Right cardiac atrium (tissue), 5 donors: Measurements from ENCODE around the gene TRPM1. TPM values are rescaled to one million over a fixed set of nuclear protein-coding genes. Genes with fewer than 3 reads are reported as not detected.

ENCODE experiments used
- ATAC-seq, 2 donors: fragments of 200-7000 bp; cut with Tn5 transposase; one replicate each; pipeline versions ENCODE4 v1.8.0 to v1.9.1; 2020; ENCODE audit warnings: moderate library complexity in 2 of 2, mild to moderate bottlenecking in 1 of 2
- DNase-seq, 3 donors: peaks; one replicate each; pipeline ENCODE4 v3.0.0-alpha.2; 2020
- H3K27ac ChIP-seq: one replicate; pipeline ENCODE4 v1.5.1; 2013; ENCODE audit warnings: mild to moderate bottlenecking, low read length, control low read depth, moderate library complexity
- H3K27me3 ChIP-seq: one replicate; pipeline ENCODE4 v1.6.1; 2013; ENCODE audit not compliant: control insufficient read depth, insufficient read depth
- H3K4me1 ChIP-seq: one replicate; pipeline ENCODE4 v1.6.1; 2013; ENCODE audit warnings: low read length; ENCODE audit not compliant: control insufficient read depth, insufficient read depth
- H3K4me3 ChIP-seq: one replicate; pipeline ENCODE4 v1.5.1; 2013; ENCODE audit warnings: low read length, control low read depth
- H3K9me3 ChIP-seq: one replicate; pipeline ENCODE4 v1.6.1; 2013; ENCODE audit warnings: low read length; ENCODE audit not compliant: control insufficient read depth
- WGBS: extraction: QIAGEN DNeasy Blood & Tissue Kit; methylation state at CpG from one replicate; pipeline ENCODE4 v1.1.7; 2013; 5-methylcytosine and 5-hydroxymethylcytosine counted together
- intact Hi-C, 4 donors: fragments of 100-400 bp; cut with DNase I; formaldehyde crosslinking; loops; one replicate each; pipeline versions ENCODE4 v1.11.0 to v1.14.0; 2022 to 2023
- polyA plus RNA-seq: library from polyadenylated mRNA; stranded (reverse); fragments of 200-250 nt; gene quantifications from one replicate; pipeline ENCODE4 v1.2.3, GENCODE V29; 2013
- total RNA-seq, 4 donors: library from RNA; stranded (reverse); fragmentation: NEBNext Ultra II Directional; extraction: Animal tissue kit (Norgen Biotek cat#: 25700); gene quantifications; one replicate each; pipeline ENCODE4 v1.2.1, GENCODE V29; 2021
- donor health status: healthy with polysubstance abuse.
- donor health status: DM: no; HTN: yes; CAD: no.
- donor health status: DM: no; HTN: no; CAD: no.
- donor health status: DM: no; HTN: yes; CAD: no; lungs with severe emphysema.
- donor health status: DM: yes; HTN: yes; CAD: no.

Gene TRPM1
- total and polyA plus RNA-seq, 5 donors = 0.14 TPM; not detected in 4

- ATAC-seq (no peak), DNase-seq (no peak)
- H3K4me3 ChIP-seq = no peak overlapping the region
- H3K27me3 ChIP-seq = no peaks in the 10 kb centered on the region
- H3K27ac ChIP-seq = no peak overlapping the region
- WGBS = 78% methylated on average over 6 of the region's 6 CpGs
- no peaks in the 10 kb centered on the region for H3K9me3 ChIP-seq
- intact Hi-C loops = no loop called here
- peaks cover 4% of the 10 kb centered on the region for H3K4me1 ChIP-seq
Observed at GRCh38 chr15:31081588-31082250, 19.8 kb downstream of the TRPM1 start.

DNA sequence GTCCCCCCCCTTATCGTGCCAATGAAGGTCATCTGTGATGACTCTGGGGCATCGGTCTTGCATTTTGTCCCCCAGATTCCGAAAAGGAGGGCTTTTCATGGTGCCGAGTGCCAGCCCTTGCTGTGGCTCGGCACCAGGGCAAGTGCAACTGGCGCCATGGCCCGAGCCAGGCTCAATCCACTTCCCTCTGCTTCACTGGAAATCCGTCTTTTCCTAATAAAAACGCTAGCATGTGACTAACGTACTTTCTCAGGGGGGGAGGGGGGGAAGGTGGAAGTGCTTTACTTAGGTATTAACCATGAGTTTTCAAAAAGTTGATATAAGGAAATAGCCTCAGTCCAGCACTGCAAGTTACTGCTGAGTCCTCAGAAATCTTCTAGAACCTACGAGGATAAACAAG, 20.5 kb downstream of the TRPM1 start:
- Histone ChIP-seq H3K4me3 (peak overlapping the region; percentile 39), H3K9me3 (no peaks in the 10 kb centered on the region), H3K4me1 (peaks cover 4% of the 10 kb centered on the region), H3K27me3 (no peaks in the 10 kb centered on the region), H3K27ac (no peak overlapping the region)
- intact Hi-C loops = no loop called here
- DNase-seq (no peak), ATAC-seq (no peak)
- 49% methylated on average over 11 of the region's 11 CpGs for WGBS

DNA sequence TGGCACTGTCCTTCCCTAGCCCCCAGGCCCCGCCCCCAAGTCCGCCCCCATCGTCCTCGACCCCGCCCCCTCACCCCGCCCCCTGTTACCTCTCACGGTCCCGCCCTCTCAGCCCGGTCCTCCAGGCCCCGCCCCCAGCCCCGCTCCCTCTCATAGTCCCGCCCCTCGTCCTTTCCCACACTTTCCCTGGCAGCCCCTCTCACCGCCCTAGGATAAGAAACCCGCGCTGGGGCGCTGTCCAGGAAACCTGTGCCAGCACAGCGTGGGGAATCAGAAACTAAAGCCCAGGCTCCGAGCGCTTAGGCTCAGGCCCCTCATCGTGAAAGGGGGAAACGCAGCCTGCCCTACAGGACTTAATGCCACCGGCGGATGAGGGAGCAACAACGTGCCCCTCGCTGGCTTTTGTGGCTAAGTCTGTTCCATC, 20.9 kb downstream of the TRPM1 start:
- ATAC-seq (peak; percentile 93 to 94), DNase-seq (peak; percentile 68 to 89 (median 88))
- 10% methylated on average over 26 of the region's 26 CpGs for WGBS
- Histone ChIP-seq H3K27me3 (no peaks in the 10 kb centered on the region), H3K9me3 (no peaks in the 10 kb centered on the region), H3K4me1 (peaks cover 4% of the 10 kb centered on the region), H3K27ac (no peak overlapping the region), H3K4me3 (peak overlapping the region; percentile 39)
- intact Hi-C loops = no loop called here

DNA sequence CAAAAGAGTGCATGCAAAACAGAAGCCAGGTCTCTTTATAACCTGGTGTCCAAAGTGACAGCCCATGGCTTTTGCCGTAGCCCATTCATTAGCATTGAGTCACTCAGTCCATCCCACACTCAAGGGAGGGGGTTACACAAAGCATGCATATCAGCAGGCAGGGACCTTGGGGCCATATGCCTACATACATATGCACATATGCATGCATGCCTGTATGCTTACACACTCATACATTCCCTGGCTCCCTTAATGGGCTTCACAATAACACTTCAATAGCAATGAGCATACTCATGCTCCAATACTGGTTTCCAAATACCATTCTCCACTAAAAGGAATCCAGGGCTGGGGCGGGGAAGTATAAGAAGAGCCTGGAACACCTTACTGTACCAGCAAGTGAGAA, 22.0 kb downstream of the TRPM1 start:
- intact Hi-C loops = no loop called here
- Histone ChIP-seq H3K4me3 (no peak overlapping the region), H3K27me3 (no peaks in the 10 kb centered on the region), H3K4me1 (peaks cover 4% of the 10 kb centered on the region), H3K9me3 (no peaks in the 10 kb centered on the region), H3K27ac (no peak overlapping the region)
- 80% methylated on average over 2 of the region's 2 CpGs for WGBS
- ATAC-seq (no peak), DNase-seq (no peak)

DNA sequence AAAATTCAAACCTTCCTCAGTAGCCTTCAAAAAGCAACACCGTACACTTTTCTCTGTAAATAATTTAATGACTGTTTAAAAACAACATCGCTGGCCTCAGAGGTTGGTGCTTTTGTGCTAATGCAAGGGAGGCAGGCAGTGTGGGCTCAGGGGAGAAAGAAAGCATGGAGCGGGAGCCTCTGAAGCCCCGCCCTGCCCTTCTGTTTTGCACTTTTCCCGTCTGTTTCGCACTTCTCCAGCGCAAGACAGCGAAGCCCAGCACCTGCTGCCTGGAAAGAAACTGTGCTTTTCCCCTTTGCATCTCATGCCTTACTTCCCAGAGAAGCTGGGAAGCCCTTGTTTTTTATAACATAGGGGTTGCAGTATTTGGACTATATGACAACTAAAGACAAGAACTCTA, 23.1 kb downstream of the TRPM1 start:
- H3K4me1 ChIP-seq = peaks cover 4% of the 10 kb centered on the region
- DNase-seq (no peak), ATAC-seq (no peak)
- intact Hi-C loops = no loop called here
- no peak overlapping the region for H3K4me3 ChIP-seq
- H3K9me3 ChIP-seq = no peaks in the 10 kb centered on the region
- H3K27ac ChIP-seq = no peak overlapping the region
- no peaks in the 10 kb centered on the region for H3K27me3 ChIP-seq
- WGBS = 66% methylated on average over 8 of the region's 8 CpGs

DNA sequence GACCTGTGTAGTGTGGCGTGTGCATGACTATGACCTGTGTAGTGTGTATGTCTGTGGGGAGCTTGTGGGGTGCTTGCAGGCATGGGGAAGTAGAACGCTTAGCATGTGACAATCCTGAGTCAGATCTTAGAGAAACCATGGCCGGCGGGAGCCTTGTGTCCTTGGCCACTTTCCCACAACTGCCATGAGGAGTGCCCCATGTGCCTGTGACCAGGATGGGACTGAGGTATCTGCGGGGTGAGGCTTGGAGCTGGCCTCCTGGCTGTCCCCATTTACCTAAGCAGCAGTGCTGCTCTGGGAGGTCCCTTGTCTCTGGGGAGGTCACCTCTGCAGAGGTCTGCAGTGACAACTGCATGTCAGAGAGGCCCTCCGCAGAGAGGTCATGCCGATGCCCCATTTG, 23.6 kb downstream of the TRPM1 start:
- intact Hi-C loops = no loop called here
- peaks cover 4% of the 10 kb centered on the region for H3K4me1 ChIP-seq
- H3K4me3 ChIP-seq = no peak overlapping the region
- no peak for ATAC-seq
- 91% methylated on average over 7 of the region's 7 CpGs for WGBS
- H3K9me3 ChIP-seq = no peaks in the 10 kb centered on the region
- no peaks in the 10 kb centered on the region for H3K27me3 ChIP-seq
- DNase-seq = no peak
- H3K27ac ChIP-seq = no peak overlapping the region

DNA sequence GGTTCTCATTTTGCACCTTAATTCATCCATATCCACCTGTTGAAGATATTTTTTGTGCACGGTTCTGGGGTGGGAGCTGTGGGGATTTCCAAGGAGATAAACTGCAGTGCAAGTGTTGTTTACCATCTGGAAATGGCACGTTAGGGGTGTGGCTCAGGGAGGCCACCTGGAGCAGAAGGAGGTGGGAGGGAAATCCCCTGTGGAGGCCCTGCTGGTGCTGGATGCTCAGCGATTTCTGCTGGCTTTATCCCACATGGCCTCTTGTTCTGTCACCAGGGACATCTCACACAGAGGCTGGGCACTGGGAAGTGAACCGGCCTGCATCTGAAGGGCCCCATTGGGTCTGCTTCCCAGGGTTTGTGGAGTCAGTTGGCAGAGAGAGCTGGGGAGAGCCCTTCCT, 24.3 kb downstream of the TRPM1 start:
- 56% methylated on average over 4 of the region's 4 CpGs for WGBS
- no peak overlapping the region for H3K4me3 ChIP-seq
- intact Hi-C loops = no loop called here
- H3K4me1 ChIP-seq = peaks cover 4% of the 10 kb centered on the region
- H3K27ac ChIP-seq = no peak overlapping the region
- DNase-seq (no peak), ATAC-seq (no peak)
- no peaks in the 10 kb centered on the region for H3K27me3 ChIP-seq
- no peaks in the 10 kb centered on the region for H3K9me3 ChIP-seq

DNA sequence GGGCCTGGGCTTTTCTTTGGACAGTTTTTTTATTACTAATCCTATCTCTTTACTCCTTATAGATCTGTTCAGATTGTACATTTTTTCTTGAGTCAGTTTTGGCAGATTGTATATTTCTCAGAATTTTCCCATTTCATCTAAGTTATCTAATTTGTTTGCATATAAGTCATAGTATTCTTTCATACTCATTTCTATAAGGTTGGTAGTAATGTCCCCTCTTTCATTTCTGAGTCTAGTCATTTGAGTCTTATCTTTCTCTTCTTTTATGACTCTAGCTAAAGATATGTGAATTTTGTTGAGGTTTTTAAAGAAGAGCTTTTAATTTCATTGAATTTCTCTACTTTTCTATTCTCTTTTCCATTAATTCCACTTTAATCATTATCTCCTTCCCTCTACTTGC, 27.2 kb downstream of the TRPM1 start:
- H3K4me1 ChIP-seq = no peaks in the 10 kb centered on the region
- intact Hi-C loops = no loop called here

DNA sequence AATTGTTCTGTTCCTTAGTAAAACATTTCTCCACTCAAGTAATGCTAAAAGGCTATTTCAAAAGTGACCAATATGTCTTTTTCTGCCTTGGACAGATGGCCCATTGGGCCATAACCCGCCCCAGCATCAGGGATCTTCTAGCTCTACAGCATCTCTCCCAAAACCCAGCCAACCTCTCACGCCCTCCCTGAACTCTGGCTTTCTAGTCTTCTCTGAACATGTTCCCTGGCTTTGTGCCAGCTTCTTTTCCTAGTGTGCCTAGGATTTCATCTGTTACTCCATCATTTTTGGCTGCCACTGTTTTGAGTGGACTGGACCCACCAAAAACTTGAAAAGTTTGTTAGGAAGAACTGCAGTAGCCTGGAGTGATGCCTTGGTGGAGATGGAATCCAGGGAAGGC, 30.7 kb downstream of the TRPM1 start:
- DNase-seq = no peak
- no peaks in the 10 kb centered on the region for H3K27me3 ChIP-seq
- no peaks in the 10 kb centered on the region for H3K9me3 ChIP-seq
- intact Hi-C loops = no loop called here
- no peaks in the 10 kb centered on the region for H3K4me1 ChIP-seq
- WGBS = 79% methylated on average over 2 of the region's 2 CpGs
- H3K4me3 ChIP-seq = no peak overlapping the region
- no peak overlapping the region for H3K27ac ChIP-seq
- ATAC-seq = no peak

More for the DNA sequence above, 27.2 kb downstream of the TRPM1 start:
- H3K27ac ChIP-seq = no peak overlapping the region
- H3K27me3 ChIP-seq = no peaks in the 10 kb centered on the region
- DNase-seq (no peak), ATAC-seq (no peak)
- no peak overlapping the region for H3K4me3 ChIP-seq
- H3K9me3 ChIP-seq = no peaks in the 10 kb centered on the region

GRCh38 chr15:31069360-31070000, 32.0 kb downstream of the TRPM1 start:
- ATAC-seq (peak in 1 of 2 donors; percentile 66), DNase-seq (peak in 2 of 3 donors; percentile 63 to 71)

DNA sequence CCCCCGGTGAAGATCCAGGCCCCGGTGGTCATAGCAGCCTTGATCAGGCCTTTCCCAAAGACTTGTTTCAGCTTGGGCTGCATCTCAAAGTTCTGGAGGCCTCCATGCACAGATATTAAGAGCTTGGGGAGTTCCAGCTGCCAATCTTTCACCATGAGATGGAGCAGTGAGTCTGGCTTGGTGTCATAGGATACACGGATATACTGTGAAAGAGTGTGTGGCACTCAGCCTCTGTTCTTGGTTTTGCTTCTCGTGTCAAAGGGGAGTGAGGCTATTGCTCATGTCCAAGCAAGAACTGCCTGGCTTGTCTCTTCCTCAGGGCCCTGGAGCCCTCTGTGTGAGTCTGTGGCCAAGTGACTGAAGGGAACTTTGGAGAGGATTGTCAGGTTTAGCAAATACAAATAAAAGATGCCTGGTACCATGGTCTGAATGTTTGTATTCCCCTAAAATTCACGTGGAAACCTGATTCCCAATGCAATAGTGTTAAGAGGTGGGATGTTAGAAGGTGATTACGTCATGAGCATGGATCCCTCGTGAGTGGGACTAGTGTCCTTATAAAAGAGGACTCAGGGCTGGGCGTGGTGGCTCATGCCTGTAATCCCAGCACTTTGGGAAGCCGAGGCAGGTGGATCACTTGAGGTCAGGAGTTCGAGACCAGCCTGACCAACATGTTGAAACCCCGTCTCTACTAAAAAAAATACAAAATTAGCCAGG, 33.5 kb downstream of the TRPM1 start:
- intact Hi-C loops = no loop called here
- Histone ChIP-seq H3K9me3 (no peaks in the 10 kb centered on the region), H3K4me3 (no peak overlapping the region), H3K27ac (no peak overlapping the region), H3K4me1 (no peaks in the 10 kb centered on the region), H3K27me3 (no peaks in the 10 kb centered on the region)
- DNase-seq (no peak), ATAC-seq (no peak)
- 86% methylated on average over 11 of the region's 11 CpGs for WGBS

More at GRCh38 chr15:31069360-31070000, 32.0 kb downstream of the TRPM1 start:
- Histone ChIP-seq H3K4me1 (no peaks in the 10 kb centered on the region), H3K4me3 (no peak overlapping the region), H3K27ac (no peak overlapping the region), H3K27me3 (no peaks in the 10 kb centered on the region), H3K9me3 (no peaks in the 10 kb centered on the region)
- intact Hi-C loops = no loop called here
- WGBS = 54% methylated on average over 6 of the region's 6 CpGs
